HepG2 (cell line): ENCODE data around the gene ZNF618. TPM values are rescaled to one million over a fixed set of nuclear protein-coding genes. Genes with fewer than 3 reads are reported as not detected.

Experiments used
- ATAC-seq: fragments of 200-7000 bp; cut with Tn5 transposase; 3 replicates; pipeline ENCODE4 v1.9.1; 2020; ENCODE audit warnings: mild to moderate bottlenecking, moderate library complexity
- BruUV-seq: library from RNA; stranded (reverse); fragments of 400-500 nt; replicated peaks from 2 replicates; lab custom pipeline; 2021; lab: Mats Ljungman, UMichigan
- CTCF ChIA-PET: fragments of 300-600 bp; formaldehyde crosslinking; extraction: SDS; loops from one replicate; lab custom pipeline; 2021; ENCODE audit warnings: low total read pairs, inconsistent platforms, low intra/inter-chr PET ratio; lab: Yijun Ruan, JAX
- POLR2A ChIA-PET: fragments of 350-600 bp; sonication (Branson Sonifier 250); formaldehyde crosslinking; loops from one replicate; lab custom pipeline; 2020; ENCODE audit warnings: antibody characterized with exemption, inconsistent platforms; lab: Yijun Ruan, JAX
- DNase-seq: peaks from one replicate; pipeline ENCODE4 v3.0.0-alpha.2; 2015; ENCODE audit warnings: low spot score
- FAIRE-seq: peaks from 3 replicates; lab custom pipeline; 2011; peaks lifted over from hg19 to GRCh38; lab: Jason Lieb, UNC
- H2AFZ ChIP-seq: one replicate; pipeline ENCODE4 v1.6.1; 2011; ENCODE audit warnings: low read length, inconsistent platforms
- H3K27ac ChIP-seq: fragments of 300-600 bp; 3 replicates; pipeline ENCODE4 v1.8.0; 2011; ENCODE audit warnings: mixed run types, mild to moderate bottlenecking, mixed read lengths, low read length, inconsistent platforms; ENCODE audit not compliant: insufficient read depth; ENCODE audit errors: extremely low read length
- H3K27me3 ChIP-seq, 2 experiments: fragments of 200-600 bp in 1 of 2; 2 replicates in 1 of 2; 3 replicates in 1 of 2; pipeline versions ENCODE4 v1.6.0 to v1.8.0; 2011; ENCODE audit warnings: low read length in 2 of 2, mild to moderate bottlenecking in 2 of 2, moderate library complexity in 2 of 2, inconsistent platforms in 1 of 2; ENCODE audit not compliant: insufficient read depth in 2 of 2, control insufficient read depth in 1 of 2
- H3K36me3 ChIP-seq, 2 experiments: fragments of 200-600 bp in 1 of 2; replicated peaks in 1 of 2; 2 replicates in 1 of 2; 3 replicates in 1 of 2; pipeline versions ENCODE4 v1.5.1 to v1.8.0; 2011; ENCODE audit warnings: low read length in 2 of 2, inconsistent platforms in 1 of 2; ENCODE audit not compliant: insufficient read depth in 2 of 2, control insufficient read depth in 1 of 2
- H3K4me1 ChIP-seq: 2 replicates; pipeline ENCODE4 v1.5.1; 2012; ENCODE audit warnings: low read length, inconsistent platforms; ENCODE audit not compliant: insufficient read depth
- H3K4me2 ChIP-seq: 2 replicates; pipeline ENCODE4 v1.6.0; 2011; ENCODE audit warnings: low read depth, low read length, inconsistent platforms
- H3K4me3 ChIP-seq, 3 experiments: fragments of 200-600 bp in 1 of 3; sonication (generic), shearing (Covaris generic) in 1 of 3; replicated peaks in 1 of 3; 2 replicates each; pipeline ENCODE4 v1.5.1; 2011 to 2016; ENCODE audit warnings: low read length in 3 of 3, inconsistent platforms in 2 of 3, low read depth in 2 of 3, mild to moderate bottlenecking in 2 of 3, control low read depth in 1 of 3, mixed read lengths in 1 of 3; ENCODE audit not compliant: insufficient read depth in 1 of 3
- H3K79me2 ChIP-seq: one replicate; pipeline ENCODE4 v1.6.1; 2011; ENCODE audit warnings: low read length, inconsistent platforms; ENCODE audit not compliant: insufficient read depth
- H3K9ac ChIP-seq: 2 replicates; pipeline ENCODE4 v1.6.0; 2011; ENCODE audit warnings: mild to moderate bottlenecking, low read depth, low read length, inconsistent platforms; ENCODE audit not compliant: insufficient read depth
- H3K9me3 ChIP-seq: 2 replicates; pipeline ENCODE4 v1.5.1; 2012; ENCODE audit warnings: mild to moderate bottlenecking, low read length
- H4K20me1 ChIP-seq: 2 replicates; pipeline ENCODE4 v1.6.0; 2011; ENCODE audit warnings: inconsistent platforms, mild to moderate bottlenecking, low read length, moderate library complexity; ENCODE audit not compliant: insufficient read depth
- BRD4 ChIP-seq: sonication (generic); formaldehyde crosslinking; IDR thresholded peaks from 2 replicates; pipeline ENCODE4 v1.4.0; 2020; ENCODE audit warnings: missing genetic modification reagents
- EEA1 ChIP-seq: sonication (generic); formaldehyde crosslinking; IDR thresholded peaks from 2 replicates; pipeline ENCODE4 v1.5.1; 2020; ENCODE audit warnings: mild to moderate bottlenecking, missing genetic modification reagents, borderline replicate concordance
- HHEX ChIP-seq: IDR thresholded peaks from 2 replicates; pipeline ENCODE4 v1.6.1; 2016; ENCODE audit warnings: control low read depth
- NFKB2 ChIP-seq: sonication (generic); formaldehyde crosslinking; IDR thresholded peaks from 2 replicates; pipeline ENCODE4 v1.4.0; 2020; ENCODE audit warnings: missing genetic modification reagents, borderline replicate concordance
- RORA ChIP-seq: sonication (generic); formaldehyde crosslinking; IDR thresholded peaks from 2 replicates; pipeline ENCODE4 v1.5.0; 2020; ENCODE audit warnings: mild to moderate bottlenecking, missing genetic modification reagents, moderate library complexity
- SP4 ChIP-seq: sonication (generic); formaldehyde crosslinking; IDR thresholded peaks from 2 replicates; pipeline ENCODE4 v1.8.1; 2023; ENCODE audit warnings: mild to moderate bottlenecking, missing genetic modification reagents
- TGIF2 ChIP-seq: IDR thresholded peaks from 2 replicates; pipeline ENCODE4 v1.6.1; 2016; ENCODE audit warnings: control low read depth, missing compliant biosample characterization
- ZFP90 ChIP-seq: sonication (generic); formaldehyde crosslinking; IDR thresholded peaks from 2 replicates; pipeline ENCODE4 v1.8.0; 2022; ENCODE audit warnings: missing genetic modification reagents, mild to moderate bottlenecking, inconsistent platforms, borderline replicate concordance
- WGBS: methylation state at CpG from one replicate; pipeline ENCODE4 v1.1.6; 2017; ENCODE audit warnings: low lambda C conversion rate; 5-methylcytosine and 5-hydroxymethylcytosine counted together
- in situ Hi-C: cut with HindIII; loops from 2 replicates; pipeline ENCODE4 v1.10.0; 2017; ENCODE audit warnings: low pct_unique_long_range_greater_than_20kb; ENCODE audit not compliant: extremely low pct_ligation_motif_present
- intact Hi-C: fragments of 100-400 bp; cut with micrococcal nuclease; formaldehyde crosslinking; loops from one replicate; pipeline ENCODE4 v1.10.0; 2022; ENCODE audit not compliant: unreplicated experiment
- polyA plus RNA-seq, 8 experiments: library from polyadenylated mRNA; depleted of rRNA in 3 of 8; stranded (reverse) in 7 of 8; unstranded in 1 of 8; fragments of >200 nt; fragmentation: Illumina TruSeq in 4 of 8; extraction: Trizol in 4 of 8; gene quantifications; 2 replicates each; pipeline versions ENCODE4 v1.2.1 to v1.2.3, GENCODE V29; 2011 to 2016; ENCODE audit warnings: low read depth in 4 of 8, missing spikeins in 1 of 8, mixed read lengths in 1 of 8; ENCODE audit not compliant: insufficient read depth in 1 of 8
- total RNA-seq, 5 experiments: library from RNA; depleted of rRNA; stranded (reverse); fragments of >200 nt; fragmentation: Illumina TruSeq; extraction: Trizol; gene quantifications; 2 replicates each; pipeline ENCODE4 v1.2.3, GENCODE V29; 2016; ENCODE audit warnings: low read depth in 1 of 5
- TF ChIP-seq, protein P1 (sequence below): IDR thresholded peaks from 2 replicates; pipeline ENCODE4 v1.6.1; 2012; ENCODE audit warnings: low read depth, low read length, improper control_type of control experiment
- TF ChIP-seq, protein P2 (sequence below): sonication (generic); formaldehyde crosslinking; IDR thresholded peaks from 2 replicates; pipeline ENCODE4 v1.5.1; 2020; ENCODE audit warnings: missing genetic modification reagents, mild to moderate bottlenecking, borderline replicate concordance

The ZNF618 gene
- total and polyA plus RNA-seq, 2 of the 13 experiments (the other 11 are each of a cell fraction or from before 2014, with no cell fraction given): 0.07 TPM

DNA sequence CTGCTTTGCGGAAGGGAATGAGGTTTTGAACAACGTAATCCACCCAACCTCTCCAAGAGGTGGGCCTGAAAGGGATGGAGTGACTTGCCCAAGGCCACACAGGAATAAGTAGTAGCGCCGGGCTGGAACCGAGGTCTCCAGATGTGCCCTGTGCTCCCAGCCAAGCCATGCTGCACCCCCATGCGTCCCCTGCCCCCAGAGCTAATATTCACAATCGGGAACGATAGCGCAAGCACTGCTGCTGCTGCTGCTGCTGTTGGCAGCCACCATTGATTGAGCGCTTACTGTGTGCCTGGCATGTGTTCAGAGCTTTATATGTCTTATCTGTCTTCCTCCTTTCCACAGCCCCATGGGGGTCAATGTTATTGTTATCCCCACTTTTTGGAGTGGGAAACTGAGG is 158.1 kb downstream of the ZNF618 start:
- Histone ChIP-seq H3K79me2 (no peaks in the 10 kb centered on the region), H3K9ac (no peak overlapping the region), H4K20me1 (no peaks in the 10 kb centered on the region), H2AFZ (no peak overlapping the region), H3K4me2 (no peak overlapping the region), H3K4me1 (peaks cover 1% of the 10 kb centered on the region), H3K4me3 (no peak overlapping the region), H3K36me3 (no peaks in the 10 kb centered on the region), H3K27me3 (peaks cover 1 to 38% of the 10 kb centered on the region in 2 experiments; a peak in 4 of 5 replicates), H3K9me3 (no peaks in the 10 kb centered on the region), H3K27ac (no peak overlapping the region)
- no peak for FAIRE-seq
- DNase-seq: no peak
- in situ Hi-C loops: loop anchor here (25.0 kb wide), 1 partner anchor 297 kb away; no protein-coding TSS in a partner anchor
- CTCF ChIA-PET: no interaction called here
- TF ChIP-seq BRD4 (CRISPR knock-in tag): no peak
- no peak for TF ChIP-seq ZFP90 (CRISPR knock-in tag)
- TF ChIP-seq RORA: no peak
- TF ChIP-seq, protein P1, sequence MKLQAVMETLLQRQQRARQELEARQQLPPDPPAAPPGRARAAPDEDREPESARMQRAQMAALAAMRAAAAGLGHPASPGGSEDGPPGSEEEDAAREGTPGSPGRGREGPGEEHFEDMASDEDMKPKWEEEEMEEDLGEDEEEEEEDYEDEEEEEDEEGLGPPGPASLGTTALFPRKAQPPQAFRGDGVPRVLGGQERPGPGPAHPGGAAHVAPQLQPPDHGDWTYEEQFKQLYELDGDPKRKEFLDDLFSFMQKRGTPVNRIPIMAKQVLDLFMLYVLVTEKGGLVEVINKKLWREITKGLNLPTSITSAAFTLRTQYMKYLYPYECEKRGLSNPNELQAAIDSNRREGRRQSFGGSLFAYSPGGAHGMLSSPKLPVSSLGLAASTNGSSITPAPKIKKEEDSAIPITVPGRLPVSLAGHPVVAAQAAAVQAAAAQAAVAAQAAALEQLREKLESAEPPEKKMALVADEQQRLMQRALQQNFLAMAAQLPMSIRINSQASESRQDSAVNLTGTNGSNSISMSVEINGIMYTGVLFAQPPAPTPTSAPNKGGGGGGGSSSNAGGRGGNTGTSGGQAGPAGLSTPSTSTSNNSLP: no peak
- POLR2A ChIA-PET: no interaction called here
- no peak for ATAC-seq
- BruUV-seq: no TSS peak
- 80% methylated on average over 9 of the region's 10 CpGs for WGBS
- intact Hi-C loops: no loop called here

DNA sequence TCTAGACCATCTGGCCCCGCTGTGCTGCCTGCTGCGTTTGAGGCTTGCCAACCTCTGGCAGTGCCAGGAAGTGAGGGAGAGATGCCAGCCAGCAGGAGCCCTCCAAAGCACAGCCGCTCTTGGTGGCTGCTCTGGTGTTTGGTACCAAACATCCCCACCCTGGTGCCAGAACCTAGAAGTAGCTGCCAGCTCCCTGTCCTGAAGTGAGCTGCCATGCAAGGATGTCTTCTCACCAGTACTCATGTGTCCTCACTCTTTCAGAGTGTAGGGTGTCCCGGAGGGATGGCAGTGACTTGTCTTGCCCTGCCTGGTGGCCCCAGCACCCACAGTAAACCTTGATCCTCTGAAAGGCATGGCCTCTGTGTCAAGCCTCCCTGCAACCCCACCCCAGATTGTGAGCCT is 158.6 kb downstream of the ZNF618 start:
- Histone ChIP-seq H3K4me1 (peaks cover 6% of the 10 kb centered on the region), H3K4me3 (no peak overlapping the region), H3K4me2 (no peak overlapping the region), H3K27ac (no peak overlapping the region), H4K20me1 (no peaks in the 10 kb centered on the region), H3K79me2 (no peaks in the 10 kb centered on the region), H3K27me3 (peaks cover 1 to 38% of the 10 kb centered on the region in 2 experiments; a peak in 4 of 5 replicates), H3K9ac (no peak overlapping the region), H3K9me3 (no peaks in the 10 kb centered on the region), H3K36me3 (no peaks in the 10 kb centered on the region), H2AFZ (no peak overlapping the region)
- in situ Hi-C loops (loop anchor here (25.0 kb wide), 1 partner anchor 297 kb away; no protein-coding TSS in a partner anchor), intact Hi-C loops (no loop called here)
- no peak for TF ChIP-seq NFKB2 (CRISPR knock-in tag)
- no peak for TF ChIP-seq SP4
- TF ChIP-seq EEA1 (CRISPR knock-in tag): no peak
- TF ChIP-seq, protein P2, sequence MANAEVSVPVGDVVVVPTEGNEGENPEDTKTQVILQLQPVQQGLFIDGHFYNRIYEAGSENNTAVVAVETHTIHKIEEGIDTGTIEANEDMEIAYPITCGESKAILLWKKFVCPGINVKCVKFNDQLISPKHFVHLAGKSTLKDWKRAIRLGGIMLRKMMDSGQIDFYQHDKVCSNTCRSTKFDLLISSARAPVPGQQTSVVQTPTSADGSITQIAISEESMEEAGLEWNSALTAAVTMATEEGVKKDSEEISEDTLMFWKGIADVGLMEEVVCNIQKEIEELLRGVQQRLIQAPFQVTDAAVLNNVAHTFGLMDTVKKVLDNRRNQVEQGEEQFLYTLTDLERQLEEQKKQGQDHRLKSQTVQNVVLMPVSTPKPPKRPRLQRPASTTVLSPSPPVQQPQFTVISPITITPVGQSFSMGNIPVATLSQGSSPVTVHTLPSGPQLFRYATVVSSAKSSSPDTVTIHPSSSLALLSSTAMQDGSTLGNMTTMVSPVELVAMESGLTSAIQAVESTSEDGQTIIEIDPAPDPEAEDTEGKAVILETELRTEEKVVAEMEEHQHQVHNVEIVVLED (CRISPR knock-in tag): no peak
- TF ChIP-seq TGIF2 (CRISPR knock-in tag): no peak
- TF ChIP-seq HHEX: no peak
- CTCF ChIA-PET: no interaction called here
- BruUV-seq: no TSS peak
- POLR2A ChIA-PET: no interaction called here
- DNase-seq: no peak
- no peak for ATAC-seq
- no peak for FAIRE-seq
- WGBS: 35% methylated on average over 2 of the region's 4 CpGs
